ENCODE results near the gene EFCAB14.
"Not testable (repeated sequence)": the region's sequence is repeated elsewhere in the genome, so short reads cannot be mapped to it uniquely, and the experiment has no call there.

EFCAB14 gene

DNA sequence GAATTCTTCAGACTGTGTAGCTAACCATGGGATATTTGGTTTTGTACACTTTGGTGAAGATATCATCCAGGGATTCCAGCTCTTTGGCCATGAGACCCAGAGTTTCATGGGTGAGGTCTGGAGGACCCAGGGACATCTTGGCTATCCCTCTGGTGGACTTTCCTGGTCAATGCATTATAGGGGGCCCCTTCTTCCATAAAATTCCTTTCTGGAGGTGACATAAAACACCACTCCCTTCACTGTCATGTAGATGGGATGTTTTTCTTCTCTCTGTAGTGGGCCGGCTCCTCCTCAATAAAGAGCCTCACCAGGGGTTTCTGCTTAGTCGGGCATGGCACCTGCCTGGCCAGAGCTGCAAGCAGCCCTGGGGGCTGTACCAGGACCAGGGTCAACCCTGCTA lies 52.9 kb downstream of the EFCAB14 start:
- Mint-ChIP-seq H3K27ac (no peak overlapping the region), H3K4me3 (peak overlapping the region in 1 of 2 donors; percentile 23), H3K36me3 (peaks cover 10 to 16% of the 10 kb centered on the region in 2 donors), H3K4me1 (peaks cover 17 to 18% of the 10 kb centered on the region in 2 donors), H3K27me3 (no peaks in the 10 kb centered on the region), H3K9me3 (no peaks in the 10 kb centered on the region)
- DNase-seq (no peak), ATAC-seq (replicated peaks) (no peak)

DNA sequence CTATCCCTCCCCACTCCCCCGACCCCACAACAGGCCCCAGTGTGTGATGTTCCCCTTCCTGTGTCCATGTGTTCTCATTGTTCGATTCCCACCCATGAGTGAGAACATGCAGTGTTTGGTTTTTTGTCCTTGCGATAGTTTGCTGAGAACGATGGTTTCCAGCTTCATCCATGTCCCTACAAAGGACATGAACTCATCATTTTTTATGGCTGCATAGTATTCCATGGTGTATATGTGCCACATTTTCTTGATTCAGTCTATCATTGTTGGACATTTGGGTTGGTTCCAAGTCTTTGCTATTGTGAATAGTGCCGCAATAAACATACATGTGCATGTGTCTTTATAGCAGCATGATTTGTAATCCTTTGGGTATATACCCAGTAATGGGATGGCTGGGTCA lies 56.0 kb downstream of the EFCAB14 start:
- not testable (repeated sequence) for DNase-seq; ATAC-seq (replicated peaks); H3K9me3 Mint-ChIP-seq; H3K27ac Mint-ChIP-seq; H3K27me3 Mint-ChIP-seq; H3K4me3 Mint-ChIP-seq
- Mint-ChIP-seq H3K36me3 (peaks cover 15 to 16% of the 10 kb centered on the region in 2 donors), H3K4me1 (peaks cover 17 to 18% of the 10 kb centered on the region in 2 donors)

DNA sequence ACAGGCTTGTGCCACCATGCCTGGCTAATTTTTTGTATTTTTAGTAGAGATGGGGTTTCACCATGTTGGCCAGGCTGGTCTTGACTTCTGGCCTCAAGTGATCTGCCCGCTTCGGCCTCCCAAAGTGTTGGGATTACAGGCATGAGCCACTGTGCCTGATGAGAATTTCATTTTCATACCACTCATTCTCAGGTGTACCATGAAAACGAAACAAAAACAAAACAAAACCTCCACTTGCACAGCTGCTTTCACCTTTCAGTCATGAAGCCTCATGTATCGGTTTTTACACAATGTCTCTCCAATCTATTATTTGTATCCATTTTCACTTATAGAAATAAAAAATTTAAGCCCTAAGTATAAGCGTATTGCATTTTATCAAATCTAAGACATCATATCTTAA lies 58.8 kb downstream of the EFCAB14 start:
- not testable (repeated sequence) for H3K27ac Mint-ChIP-seq; H3K9me3 Mint-ChIP-seq; H3K27me3 Mint-ChIP-seq; ATAC-seq (replicated peaks); H3K4me3 Mint-ChIP-seq; H3K4me1 Mint-ChIP-seq; DNase-seq
- H3K36me3 Mint-ChIP-seq, result peaks cover 24 to 30% of the 10 kb centered on the region in 2 donors

DNA sequence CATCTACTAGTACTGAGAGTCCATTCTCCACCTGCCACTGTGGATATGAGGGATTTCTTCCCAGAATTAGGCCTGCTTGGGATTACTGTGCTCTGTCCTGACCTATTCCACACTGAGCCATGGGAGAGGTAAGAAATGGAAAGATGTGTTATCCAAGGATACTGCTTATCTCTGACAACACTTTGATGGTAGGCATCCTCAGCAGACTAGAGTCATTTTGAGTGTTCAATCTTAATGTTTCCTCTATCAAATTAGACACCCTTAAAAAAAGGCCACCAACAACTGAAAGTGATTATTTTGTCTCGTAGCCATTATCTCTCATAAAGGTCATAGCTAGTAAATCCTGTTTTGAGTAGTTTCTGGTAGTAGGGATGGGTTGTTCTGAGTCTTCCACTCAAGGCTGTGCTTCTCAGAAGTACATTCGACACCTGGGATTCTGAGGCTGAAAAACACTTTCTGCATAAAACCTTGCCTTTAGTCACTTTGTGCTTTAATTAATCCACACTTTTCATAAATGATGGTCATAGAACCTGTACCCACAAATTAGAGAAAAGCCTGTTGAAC lies 59.5 kb downstream of the EFCAB14 start:
- Mint-ChIP-seq H3K36me3 (peaks cover 25 to 29% of the 10 kb centered on the region in 2 donors), H3K9me3 (peaks cover 0 to 3% of the 10 kb centered on the region in 2 donors), H3K4me3 (no peak overlapping the region), H3K27ac (no peak overlapping the region), H3K4me1 (peaks cover 0 to 6% of the 10 kb centered on the region in 2 donors), H3K27me3 (no peaks in the 10 kb centered on the region)
- DNase-seq (no peak), ATAC-seq (replicated peaks) (no peak)

DNA sequence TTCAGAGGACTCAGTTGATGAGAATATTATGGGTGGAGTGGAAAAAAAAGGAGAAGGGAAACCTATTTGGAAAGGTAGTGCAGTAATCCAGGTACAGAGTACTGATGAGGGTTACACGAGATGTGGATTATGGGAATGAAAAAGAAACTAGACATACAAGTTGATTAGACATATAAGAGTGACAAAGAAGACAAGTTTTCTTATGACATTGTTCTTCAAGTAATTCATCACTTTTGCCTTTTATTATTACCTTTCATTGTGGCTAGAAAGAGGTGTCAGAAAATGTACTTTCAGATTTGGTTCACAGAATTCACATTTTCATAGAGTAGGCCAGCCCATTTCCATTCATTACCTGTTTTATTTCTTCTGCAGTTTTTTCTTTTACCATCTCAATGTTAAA lies 61.1 kb downstream of the EFCAB14 start:
- DNase-seq (no peak), ATAC-seq (replicated peaks) (no peak)
- Mint-ChIP-seq H3K4me1 (peaks cover 2 to 6% of the 10 kb centered on the region in 2 donors), H3K9me3 (peaks cover 0 to 3% of the 10 kb centered on the region in 2 donors), H3K27me3 (no peaks in the 10 kb centered on the region), H3K36me3 (peaks cover 25 to 36% of the 10 kb centered on the region in 2 donors), H3K4me3 (no peak overlapping the region), H3K27ac (no peak overlapping the region)

DNA sequence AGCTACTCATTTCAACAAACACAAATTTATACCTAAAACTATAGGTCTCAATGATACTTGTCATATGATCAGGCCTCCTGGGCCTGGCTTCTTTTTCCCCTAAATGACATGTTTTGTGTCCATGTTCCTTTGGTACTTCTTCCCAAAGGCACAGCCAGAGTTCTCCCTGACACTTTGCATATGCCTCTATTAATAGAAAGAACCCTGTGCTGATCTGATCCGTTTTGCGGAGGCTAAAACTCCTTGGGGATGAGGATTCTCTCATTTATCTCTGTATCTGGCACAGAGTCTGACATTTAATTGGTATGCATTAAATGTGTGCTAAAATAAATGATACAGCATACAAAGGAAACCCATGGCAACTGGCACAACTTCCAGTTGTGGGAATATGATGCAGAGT lies 62.3 kb downstream of the EFCAB14 start:
- H3K9me3 Mint-ChIP-seq, result peaks cover 0 to 3% of the 10 kb centered on the region in 2 donors
- no peak overlapping the region for H3K27ac Mint-ChIP-seq
- peaks cover 2 to 6% of the 10 kb centered on the region in 2 donors for H3K4me1 Mint-ChIP-seq
- peaks cover 31 to 46% of the 10 kb centered on the region in 2 donors for H3K36me3 Mint-ChIP-seq
- DNase-seq (no peak), ATAC-seq (replicated peaks) (no peak)
- no peaks in the 10 kb centered on the region for H3K27me3 Mint-ChIP-seq
- H3K4me3 Mint-ChIP-seq, result no peak overlapping the region

DNA sequence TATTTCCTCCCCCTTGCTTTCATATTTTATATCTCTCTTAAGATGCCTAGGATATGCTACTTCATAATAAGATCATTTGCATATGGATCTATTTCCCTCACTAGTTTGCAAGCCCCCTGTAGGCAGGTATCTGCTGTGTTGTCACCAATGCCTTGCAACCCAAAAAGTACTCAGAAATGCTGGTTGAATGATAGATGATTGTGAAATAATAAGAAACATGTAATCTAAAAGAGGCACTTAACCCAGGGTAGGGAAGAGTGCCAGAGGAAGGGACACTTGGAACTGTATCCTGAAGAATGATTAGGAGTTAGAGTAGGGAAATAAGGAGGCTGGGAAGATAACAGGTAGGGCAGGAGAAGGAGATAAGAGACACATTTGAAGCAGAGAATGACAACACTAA lies 63.1 kb downstream of the EFCAB14 start:
- Mint-ChIP-seq H3K27ac (no peak overlapping the region), H3K4me1 (peaks cover 2 to 6% of the 10 kb centered on the region in 2 donors), H3K27me3 (no peaks in the 10 kb centered on the region), H3K9me3 (peaks cover 0 to 3% of the 10 kb centered on the region in 2 donors), H3K36me3 (peaks cover 31 to 46% of the 10 kb centered on the region in 2 donors), H3K4me3 (no peak overlapping the region)
- ATAC-seq (replicated peaks), result no peak
- DNase-seq, result no peak

DNA sequence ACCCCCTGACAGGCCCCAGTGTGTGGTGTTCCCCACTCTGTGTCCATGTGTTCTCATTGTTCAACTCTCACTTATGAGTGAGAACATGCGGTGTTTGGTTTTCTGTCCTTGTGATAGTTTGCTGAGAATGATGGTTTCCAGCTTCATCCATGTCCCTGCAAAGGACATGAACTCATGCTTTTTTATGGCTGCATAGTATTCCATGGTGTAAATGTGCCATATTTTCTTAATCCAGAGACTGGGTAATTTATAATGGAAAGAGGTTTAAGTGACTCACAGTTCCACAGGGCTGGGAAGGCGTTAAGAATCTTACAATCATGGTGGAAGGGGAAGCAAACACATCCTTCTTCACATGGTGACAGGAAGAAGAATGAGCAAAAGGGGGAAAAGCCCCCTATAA lies 64.2 kb downstream of the EFCAB14 start:
- H3K27me3 Mint-ChIP-seq; H3K9me3 Mint-ChIP-seq; H3K27ac Mint-ChIP-seq; H3K4me3 Mint-ChIP-seq; DNase-seq; ATAC-seq (replicated peaks); H3K4me1 Mint-ChIP-seq: not testable (repeated sequence)
- peaks cover 42 to 57% of the 10 kb centered on the region in 2 donors for H3K36me3 Mint-ChIP-seq

DNA sequence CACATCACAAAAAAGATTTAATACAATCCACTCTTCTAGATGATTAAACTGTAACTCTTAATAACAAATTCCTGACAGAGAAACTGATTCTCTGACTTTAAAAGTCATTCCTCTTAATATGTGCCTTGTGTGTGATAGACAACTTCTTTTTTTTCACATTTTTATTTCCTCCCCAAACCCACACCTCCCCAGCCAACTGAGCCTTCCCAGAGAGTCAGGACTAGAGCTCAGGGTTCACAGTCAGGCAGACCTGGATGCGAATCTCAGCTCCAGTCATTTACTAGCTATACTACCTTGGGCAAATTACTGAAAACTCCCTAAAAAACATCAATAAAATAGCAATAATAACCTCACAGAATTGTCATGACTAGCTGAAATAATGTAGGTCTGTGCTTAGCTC lies 64.9 kb downstream of the EFCAB14 start:
- no peak overlapping the region for H3K4me3 Mint-ChIP-seq
- no peak for DNase-seq
- peaks cover 2 to 6% of the 10 kb centered on the region in 2 donors for H3K4me1 Mint-ChIP-seq
- no peak for ATAC-seq (replicated peaks)
- no peak overlapping the region for H3K27ac Mint-ChIP-seq
- H3K9me3 Mint-ChIP-seq, result peaks cover 4 to 7% of the 10 kb centered on the region in 2 donors
- peaks cover 44 to 63% of the 10 kb centered on the region in 2 donors for H3K36me3 Mint-ChIP-seq
- H3K27me3 Mint-ChIP-seq, result no peaks in the 10 kb centered on the region

DNA sequence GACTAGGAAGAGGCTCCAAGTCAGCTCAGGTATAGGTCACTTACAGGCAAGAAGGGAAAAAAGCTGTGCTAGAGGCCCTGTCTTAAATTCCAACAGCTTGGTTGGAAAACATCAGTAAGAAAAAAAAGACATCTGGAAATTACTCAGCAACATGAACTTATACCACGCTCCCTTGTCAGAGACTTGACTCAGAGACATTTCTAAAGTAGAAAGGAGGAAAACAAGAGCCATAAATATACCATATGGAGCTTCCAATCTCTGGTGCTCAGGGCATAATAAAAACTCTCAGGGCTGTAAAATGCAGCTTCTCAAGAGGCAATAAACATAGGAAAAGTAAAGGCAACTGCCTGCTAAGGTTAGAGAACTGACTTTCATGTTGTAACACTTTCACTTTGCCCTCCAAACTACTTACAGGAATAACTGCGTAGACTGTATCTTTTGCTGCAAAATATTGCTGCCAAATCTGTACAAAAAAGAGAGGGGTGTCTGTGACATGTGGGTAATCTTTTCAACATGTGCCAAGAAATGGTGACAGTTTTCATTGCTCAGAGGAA lies 65.4 kb downstream of the EFCAB14 start:
- Mint-ChIP-seq H3K4me3 (no peak overlapping the region), H3K36me3 (peaks cover 45 to 68% of the 10 kb centered on the region in 2 donors), H3K4me1 (peaks cover 2 to 6% of the 10 kb centered on the region in 2 donors), H3K9me3 (peaks cover 4 to 7% of the 10 kb centered on the region in 2 donors), H3K27me3 (no peaks in the 10 kb centered on the region), H3K27ac (peak overlapping the region; percentile 73)
- DNase-seq (no peak), ATAC-seq (replicated peaks) (no peak)

DNA sequence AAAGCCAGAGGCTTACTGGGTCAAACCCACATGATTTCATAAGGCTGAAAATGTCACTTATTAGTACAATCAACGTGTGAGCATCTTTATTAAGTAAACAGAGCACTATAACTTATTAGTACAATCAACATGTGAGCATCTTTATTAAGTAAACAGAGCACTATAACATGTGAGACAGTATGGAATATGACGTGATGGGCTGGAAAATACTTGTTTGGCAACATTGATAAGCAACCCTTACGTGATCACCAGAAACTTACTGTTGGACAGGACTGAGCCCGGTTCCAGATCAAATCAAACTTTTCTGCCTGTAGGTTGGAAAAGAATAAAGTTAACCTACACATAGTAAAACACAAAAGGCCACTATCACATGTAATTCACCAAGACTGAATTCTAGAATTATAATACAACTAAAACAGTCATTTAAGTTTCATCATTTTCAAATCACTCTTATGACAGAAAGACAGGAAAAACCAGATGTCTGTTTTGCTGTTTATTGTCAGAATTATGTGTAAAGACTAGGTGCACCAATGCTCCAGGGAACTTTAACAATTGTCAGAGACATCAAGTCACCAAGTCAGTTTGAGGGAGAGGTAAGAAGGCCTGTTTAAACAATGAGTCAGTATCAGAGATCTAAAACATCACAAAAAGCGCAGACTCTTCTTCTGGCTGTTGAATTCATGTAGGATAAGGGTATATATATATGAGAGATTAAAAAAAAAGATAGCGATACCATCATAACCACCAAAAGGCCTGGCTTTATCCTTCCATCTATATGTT lies 66.4 kb downstream of the EFCAB14 start:
- Mint-ChIP-seq H3K4me1 (peaks cover 2% of the 10 kb centered on the region in 2 donors), H3K9me3 (peaks cover 4 to 7% of the 10 kb centered on the region in 2 donors), H3K27me3 (no peaks in the 10 kb centered on the region), H3K4me3 (no peak overlapping the region), H3K36me3 (peaks cover 45 to 70% of the 10 kb centered on the region in 2 donors), H3K27ac (no peak overlapping the region)
- ATAC-seq (replicated peaks) (no peak), DNase-seq (no peak)

DNA sequence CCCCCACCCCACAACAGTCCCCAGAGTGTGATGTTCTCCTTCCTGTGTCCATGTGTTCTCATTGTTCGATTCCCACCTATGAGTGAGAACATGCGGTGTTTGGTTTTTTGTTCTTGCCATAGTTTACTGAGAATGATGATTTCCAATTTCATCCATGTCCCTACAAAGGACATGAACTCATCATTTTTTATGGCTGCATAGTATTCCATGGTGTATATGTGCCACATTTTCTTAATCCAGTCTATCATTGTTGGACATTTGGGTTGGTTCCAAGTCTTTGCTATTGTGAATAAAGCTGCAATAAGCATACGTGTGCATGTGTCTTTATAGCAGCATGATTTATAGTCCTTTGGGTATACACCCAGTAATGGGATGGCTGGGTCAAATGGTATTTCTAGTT lies 67.8 kb downstream of the EFCAB14 start:
- H3K4me1 Mint-ChIP-seq, result not testable (repeated sequence)

DNA sequence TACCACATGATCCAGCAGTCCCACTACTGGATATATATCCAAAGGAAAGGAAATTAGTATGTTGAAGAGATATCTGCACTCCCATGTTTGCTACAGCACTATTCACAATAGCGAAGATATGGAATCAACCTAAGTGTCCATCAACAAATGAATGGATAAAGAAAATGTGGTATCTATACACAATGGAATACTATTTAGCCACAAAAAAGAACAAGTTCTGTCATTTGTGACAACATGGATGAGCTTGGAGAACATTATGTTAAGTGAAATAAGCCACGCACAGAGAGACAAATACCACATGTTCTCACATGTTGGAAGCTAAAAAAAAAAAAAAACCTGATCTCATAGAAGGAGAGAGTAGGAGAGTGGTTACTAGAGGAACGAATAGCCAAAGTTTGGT lies 68.4 kb downstream of the EFCAB14 start:
- no peak overlapping the region for H3K27ac Mint-ChIP-seq
- no peak overlapping the region for H3K4me3 Mint-ChIP-seq

More for the DNA sequence above, 67.8 kb downstream of the EFCAB14 start:
- peaks cover 52 to 77% of the 10 kb centered on the region in 2 donors for H3K36me3 Mint-ChIP-seq
- not testable (repeated sequence) for H3K27ac Mint-ChIP-seq; ATAC-seq (replicated peaks); H3K27me3 Mint-ChIP-seq; H3K9me3 Mint-ChIP-seq; DNase-seq; H3K4me3 Mint-ChIP-seq

DNA sequence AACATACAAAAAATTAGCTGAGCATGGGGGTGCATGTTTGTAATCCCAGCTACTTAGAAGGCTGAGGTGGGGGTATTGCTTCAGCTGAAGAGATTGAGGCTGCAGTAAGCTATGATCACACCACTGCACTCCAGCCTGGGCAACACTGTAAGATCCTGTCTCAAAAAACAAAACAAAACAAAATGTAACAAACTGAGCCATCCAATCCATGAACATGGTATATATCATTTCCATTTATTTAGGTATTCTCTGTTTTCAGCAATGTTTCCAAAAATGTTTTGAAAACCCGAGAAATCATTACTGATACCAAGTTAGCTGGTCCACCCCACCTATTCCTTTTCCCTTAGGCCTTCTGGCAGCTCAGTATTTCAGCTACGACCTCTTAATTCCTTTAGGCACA lies 69.2 kb downstream of the EFCAB14 start:
- H3K9me3 Mint-ChIP-seq, result peaks cover 4 to 6% of the 10 kb centered on the region in 2 donors
- H3K27me3 Mint-ChIP-seq, result no peaks in the 10 kb centered on the region
- H3K4me1 Mint-ChIP-seq, result peaks cover 0 to 2% of the 10 kb centered on the region in 2 donors
- H3K36me3 Mint-ChIP-seq, result peaks cover 41 to 63% of the 10 kb centered on the region in 2 donors
- H3K27ac Mint-ChIP-seq, result no peak overlapping the region
- no peak for ATAC-seq (replicated peaks)
- no peak for DNase-seq
- no peak overlapping the region for H3K4me3 Mint-ChIP-seq

More for the DNA sequence above, 68.4 kb downstream of the EFCAB14 start:
- H3K27me3 Mint-ChIP-seq, result no peaks in the 10 kb centered on the region
- no peak for ATAC-seq (replicated peaks)
- peaks cover 0 to 2% of the 10 kb centered on the region in 2 donors for H3K4me1 Mint-ChIP-seq
- no peak for DNase-seq
- peaks cover 46 to 70% of the 10 kb centered on the region in 2 donors for H3K36me3 Mint-ChIP-seq
- H3K9me3 Mint-ChIP-seq, result peaks cover 4 to 7% of the 10 kb centered on the region in 2 donors
